Glomerular visceral epithelial cell (primary cell): ENCODE data around the gene TEAD1.
A peak's percentile ranks its signal among the peaks of the same experiment; 100 is the strongest.

Source experiments
- DNase-seq: peaks from one replicate; pipeline ENCODE4 v3.0.0-alpha.2; 2016; ENCODE audit errors: extremely low spot score

The TEAD1 gene

DNA sequence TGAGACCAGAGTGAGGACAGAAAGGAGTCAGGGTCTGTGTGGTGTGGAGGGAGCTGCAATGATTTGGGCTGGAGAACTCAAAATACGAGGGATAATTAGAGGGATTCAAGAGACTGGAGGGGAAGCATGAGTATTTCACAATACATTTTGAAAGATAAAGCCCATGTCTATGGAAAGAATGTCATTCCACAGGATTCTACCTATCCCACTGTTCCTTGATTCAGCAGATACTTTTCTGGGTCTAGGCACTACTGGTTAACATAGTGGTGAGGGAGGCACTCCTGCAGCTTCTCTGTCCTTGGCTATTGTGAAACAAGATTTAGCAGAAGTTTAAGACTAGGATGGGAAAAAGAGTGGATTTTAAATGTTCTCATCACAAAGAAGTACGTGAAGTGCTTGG is 262.0 kb downstream of the TEAD1 start:
- no peak for DNase-seq

GRCh38 chr11:12938590-12939247 is 264.5 kb downstream of the TEAD1 start:
- DNase-seq: no peak

GRCh38 chr11:12941671-12942070 is 267.4 kb downstream of the TEAD1 start:
- no peak for DNase-seq

DNA sequence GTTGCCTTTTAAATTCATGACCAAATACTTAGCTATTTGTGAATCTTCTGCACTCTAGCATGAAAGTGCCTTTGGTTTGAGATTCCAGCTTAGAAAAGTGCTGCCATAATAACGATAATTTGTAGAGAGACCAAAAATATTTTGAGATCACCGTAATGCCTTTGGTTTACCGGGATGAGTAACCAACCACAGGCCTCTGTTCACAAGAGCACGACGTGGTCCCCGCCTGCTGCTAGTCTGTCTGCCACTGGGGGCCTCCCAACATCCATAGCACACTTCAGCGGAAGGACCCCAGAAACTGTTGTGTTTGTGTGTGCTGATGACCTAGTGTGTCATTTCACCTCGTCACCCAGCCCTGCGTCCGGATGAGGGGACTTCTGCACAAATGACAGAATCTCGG is 267.9 kb downstream of the TEAD1 start:
- peak; percentile 65 for DNase-seq

GRCh38 chr11:12943311-12943710 is 269.1 kb downstream of the TEAD1 start:
- DNase-seq: no peak

DNA sequence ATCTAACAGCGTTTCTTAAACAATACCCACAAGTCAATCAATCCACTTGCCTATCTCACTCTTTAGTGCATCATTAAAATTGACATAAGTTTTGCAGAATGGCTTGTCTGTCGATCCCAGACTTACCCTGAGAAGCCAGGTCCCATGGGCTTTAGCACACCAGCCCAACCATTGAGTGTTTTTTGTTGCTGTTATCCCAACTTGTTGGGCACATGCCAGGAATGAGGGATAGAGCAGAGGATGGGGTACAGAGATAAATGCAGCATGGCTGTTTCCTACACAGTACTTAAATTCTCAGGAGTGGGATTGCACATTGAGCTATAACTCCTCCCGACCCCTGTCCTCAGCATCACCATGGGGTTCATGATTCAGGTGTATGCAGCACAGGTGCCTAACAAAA is 270.7 kb downstream of the TEAD1 start:
- no peak for DNase-seq

DNA sequence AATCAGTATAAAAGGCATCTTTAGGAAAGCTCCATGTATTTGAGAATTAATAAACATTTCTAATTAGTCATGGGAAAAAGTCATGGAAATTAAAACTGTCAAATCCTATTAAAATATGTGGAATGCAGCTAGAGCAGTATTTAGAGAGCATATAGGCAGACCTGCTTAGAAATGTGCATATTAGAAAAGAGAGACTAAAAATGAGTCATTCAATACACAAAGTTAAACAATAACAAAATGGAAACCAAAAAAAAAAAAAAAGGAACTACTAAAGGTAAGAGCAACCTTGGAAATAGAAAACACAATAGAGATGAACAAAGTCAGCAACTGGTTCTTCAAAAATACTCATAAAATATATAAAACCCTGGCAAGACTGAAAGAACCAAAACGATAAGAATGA is 275.2 kb downstream of the TEAD1 start:
- no peak for DNase-seq

DNA sequence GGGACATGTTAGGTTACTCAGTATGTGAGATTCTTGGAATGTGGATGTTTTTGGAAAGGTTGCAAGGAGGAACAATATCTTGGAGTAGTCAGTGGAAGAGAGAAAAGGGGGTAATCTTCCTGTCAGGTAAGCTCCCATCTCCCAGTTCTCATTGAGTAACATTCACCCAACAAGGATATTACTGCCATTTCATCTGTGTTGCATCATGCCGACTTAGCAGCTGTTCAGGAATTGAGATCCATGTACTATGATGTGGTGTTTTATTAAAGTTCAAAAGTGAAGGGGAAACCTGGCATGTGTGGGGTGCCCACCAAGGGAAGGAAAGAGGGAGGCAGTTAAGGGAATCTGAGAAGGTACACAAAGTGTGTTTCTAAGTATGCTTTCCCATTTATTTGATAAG is 276.4 kb downstream of the TEAD1 start:
- no peak for DNase-seq

- no peak for DNase-seq
These were observed 277.2 kb downstream of the TEAD1 start for GRCh38 chr11:12951376-12951775.

GRCh38 chr11:12952094-12952493 is 277.9 kb downstream of the TEAD1 start:
- DNase-seq: no peak

DNA sequence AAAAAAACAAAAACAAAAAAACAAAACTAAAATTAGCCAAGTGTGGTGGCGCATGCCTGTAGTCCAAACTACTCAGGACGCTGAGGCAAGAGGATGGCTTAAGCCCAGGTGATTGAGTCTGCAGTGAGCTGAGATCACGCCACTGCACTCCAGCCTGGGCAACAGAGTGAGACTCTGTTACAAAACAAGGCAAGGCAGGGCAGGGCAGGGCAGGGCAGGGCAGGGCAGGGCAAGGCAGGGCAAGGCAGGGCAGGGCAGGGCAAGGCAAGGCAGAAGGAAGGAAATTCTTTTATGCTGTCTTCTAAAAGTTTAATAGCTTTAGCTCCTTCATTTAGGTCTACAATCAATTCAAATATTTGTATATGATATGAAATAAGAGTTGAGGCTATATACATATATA is 284.8 kb downstream of the TEAD1 start:
- DNase-seq: no peak

DNA sequence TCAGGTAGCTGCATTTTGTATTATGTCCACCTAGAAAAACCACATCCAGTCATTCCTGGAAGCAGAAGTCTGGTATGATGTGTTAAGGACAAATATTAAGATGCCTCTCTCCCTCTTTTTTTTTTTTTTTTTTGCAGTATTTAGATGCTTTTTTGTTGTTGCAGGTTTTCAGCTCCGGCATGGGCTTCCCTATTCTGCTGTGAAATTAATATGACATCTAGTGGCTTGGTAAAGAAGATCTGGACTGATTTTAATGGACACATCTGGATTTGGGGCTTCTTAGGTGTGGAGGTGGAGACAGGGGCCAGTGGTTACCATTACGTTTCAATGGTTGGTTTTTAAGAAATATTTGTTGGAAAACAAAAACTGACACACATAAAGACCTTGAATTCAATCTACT is 287.4 kb downstream of the TEAD1 start:
- DNase-seq: no peak

DNA sequence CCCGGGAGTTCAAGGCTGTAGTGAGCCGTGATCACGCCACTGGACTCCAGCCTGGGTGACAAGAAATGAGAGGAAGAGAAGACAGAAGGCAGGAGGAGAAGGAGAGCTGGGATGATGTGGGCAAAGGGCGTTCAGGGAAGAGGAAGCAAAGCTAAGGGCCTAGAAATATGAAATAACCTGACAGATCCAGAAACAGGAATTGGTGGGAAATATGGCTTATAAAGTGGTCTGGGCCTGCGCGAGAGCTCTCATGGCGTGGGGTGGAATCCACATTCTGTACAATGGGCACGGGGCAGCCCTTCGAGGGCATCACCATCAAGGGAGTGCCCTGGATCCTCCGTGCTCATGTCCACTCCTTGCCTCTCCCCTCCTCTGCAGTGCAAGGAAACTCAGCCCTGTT is 288.1 kb downstream of the TEAD1 start:
- DNase-seq: no peak

DNA sequence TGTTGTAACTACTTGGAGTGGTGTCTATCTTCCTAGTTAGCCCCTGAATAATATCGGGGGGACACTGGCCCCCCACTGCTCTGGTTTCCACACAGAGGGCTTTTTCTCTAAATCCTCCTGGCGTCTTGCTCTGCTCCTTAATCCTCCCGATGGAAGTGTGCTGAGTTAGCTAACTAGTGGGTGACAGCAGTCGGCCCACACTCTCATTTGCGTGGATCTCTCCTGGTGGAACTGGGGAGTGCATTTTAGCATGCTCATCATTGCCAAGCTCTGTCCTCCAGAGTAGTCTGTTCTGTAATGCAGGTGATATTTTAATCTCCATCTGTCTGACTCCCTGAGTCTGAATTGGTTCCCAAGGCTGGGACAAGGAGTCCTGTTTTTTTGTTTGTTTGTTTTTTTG is 288.8 kb downstream of the TEAD1 start:
- DNase-seq: no peak

DNA sequence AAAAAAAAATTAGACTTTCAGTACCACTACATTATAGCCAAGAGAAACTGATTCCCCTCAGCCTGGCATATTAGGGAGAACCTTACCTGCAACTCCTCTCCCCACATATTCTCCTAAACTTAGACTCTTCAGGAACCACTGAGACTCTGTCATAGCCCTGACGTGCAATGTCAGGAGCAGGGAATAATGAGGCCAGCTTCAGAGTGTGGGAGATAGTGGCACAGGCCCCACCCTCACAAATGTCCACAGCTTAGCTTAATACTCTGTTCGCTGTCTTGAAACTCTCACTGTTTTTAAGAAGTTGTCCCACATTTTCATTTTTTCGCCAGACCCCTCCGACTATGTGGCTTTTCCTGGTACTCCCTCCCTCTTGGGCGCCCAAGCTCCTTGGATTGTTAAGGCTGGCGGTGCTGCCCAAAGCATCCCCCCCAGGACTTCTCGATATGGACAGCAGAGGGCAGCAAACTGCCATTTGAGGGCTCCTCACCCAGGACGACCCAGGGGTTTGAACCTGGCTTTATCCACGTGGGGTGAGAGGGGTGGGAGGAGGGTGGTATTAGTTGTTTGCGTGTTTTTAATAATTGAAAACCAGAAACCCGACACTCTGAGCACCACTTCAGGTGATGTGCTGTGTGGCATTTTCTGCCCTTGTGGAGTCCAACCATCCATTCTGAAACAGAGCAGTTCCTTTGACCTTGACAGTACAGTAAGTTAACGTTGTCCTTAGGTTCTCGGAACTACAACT is 289.7 kb downstream of the TEAD1 start:
- DNase-seq: peak; percentile 65

DNA sequence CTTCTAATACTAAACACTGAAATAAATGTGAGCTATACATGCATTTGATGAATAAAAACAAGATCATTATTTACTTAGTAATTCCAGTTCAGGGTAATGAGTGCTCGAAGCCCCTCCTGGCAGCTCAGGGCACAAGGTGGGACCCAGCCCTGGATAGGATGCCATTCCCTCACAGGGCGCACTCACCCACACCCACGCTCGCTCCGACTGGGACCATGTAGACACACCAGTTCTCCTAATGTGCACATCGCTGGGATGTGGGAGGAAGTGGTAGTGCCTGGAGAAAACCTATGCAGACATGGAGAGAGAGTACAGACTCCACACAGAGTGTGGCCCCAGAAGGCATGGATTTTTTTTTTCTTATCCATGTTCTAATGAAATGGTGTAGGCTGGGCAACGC is 290.4 kb downstream of the TEAD1 start:
- no peak for DNase-seq

DNA sequence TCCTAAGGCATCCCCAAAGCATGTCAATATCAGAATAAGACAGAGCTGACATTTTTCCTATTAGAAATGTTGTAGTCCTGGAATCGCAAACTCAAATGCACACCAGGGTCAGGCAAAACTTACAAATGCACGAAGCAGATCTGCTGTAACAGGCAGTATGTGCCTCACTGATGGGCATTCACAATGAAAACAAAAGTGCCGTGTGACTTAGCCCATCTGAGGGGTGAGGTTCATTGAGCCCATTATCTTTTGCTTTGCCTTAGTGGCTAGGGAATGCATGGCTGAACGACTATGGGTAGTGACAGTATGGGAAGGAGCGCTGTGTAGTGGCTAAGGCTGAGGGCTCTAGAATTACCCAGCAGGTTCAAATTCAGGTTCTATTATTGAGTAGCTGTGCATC is 291.8 kb downstream of the TEAD1 start:
- no peak for DNase-seq

DNA sequence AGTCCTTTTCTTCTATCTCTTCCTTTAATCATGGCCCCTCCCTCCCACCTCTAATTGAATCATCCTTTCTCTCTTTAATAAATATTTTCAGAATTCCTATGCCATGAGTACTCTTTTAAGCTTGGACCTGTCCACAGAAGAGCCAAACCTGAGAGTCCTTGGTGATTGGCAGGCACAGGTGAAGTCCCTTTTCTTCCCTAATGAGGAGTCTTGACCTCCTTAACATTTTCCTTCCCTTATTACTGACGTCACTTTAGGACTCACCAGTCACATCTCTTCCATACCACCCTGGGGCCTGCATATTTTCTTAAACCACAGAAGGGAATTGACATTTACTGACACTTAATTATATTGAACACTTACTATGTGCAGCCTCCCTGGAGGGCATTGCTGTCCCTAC is 293.9 kb downstream of the TEAD1 start:
- DNase-seq: no peak

- peak; percentile 41 for DNase-seq
These were observed 294.6 kb downstream of the TEAD1 start for GRCh38 chr11:12968826-12969225.

DNA sequence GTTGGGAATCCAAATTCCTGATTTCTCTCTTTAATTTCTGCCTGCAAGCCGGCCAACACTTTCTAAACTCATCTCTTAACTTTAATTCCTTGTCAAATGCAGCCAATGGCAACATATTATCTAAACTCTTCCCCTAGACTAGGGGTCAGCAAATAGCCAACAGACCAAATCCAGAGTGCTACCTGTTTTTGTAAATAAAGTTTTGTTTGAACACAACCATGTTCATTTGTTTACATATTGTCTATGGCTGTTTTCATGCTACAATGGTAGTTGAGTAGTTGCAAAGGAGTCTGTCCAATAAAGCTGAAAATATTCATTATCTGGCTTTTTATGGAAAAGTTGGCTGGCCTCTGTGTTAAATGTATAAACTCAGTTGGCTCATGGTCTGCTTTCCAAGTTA is 297.7 kb downstream of the TEAD1 start:
- DNase-seq: no peak

GRCh38 chr11:12973528-12974181 is 299.4 kb downstream of the TEAD1 start:
- no peak for DNase-seq

DNA sequence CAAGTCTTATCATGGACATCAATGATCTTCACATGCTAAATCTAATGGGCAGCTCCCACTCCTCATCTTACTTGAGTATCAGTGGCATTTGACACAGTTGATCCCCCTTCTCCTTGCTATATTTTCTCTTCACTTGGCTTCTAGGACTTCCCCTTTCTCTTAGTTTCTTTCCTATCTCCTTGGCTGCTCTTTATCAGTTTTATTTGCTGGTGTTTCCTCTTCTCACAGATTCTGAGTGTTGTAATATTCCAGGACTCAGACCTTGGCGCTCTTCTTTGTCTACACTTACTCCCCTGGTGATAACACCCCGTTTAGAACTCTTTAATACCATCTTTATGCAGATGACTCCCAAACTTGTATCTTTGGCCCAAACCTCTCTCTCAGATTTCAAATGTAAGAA is 301.0 kb downstream of the TEAD1 start:
- no peak for DNase-seq
